ENCODE measurements around the gene MAP3K1.

The MAP3K1 gene

GRCh38 chr5:56893251-56893951 lies 78.1 kb downstream of the MAP3K1 start:
- TF ChIP-seq ZNF274 (IDR thresholded peaks at IDR 0.05; ENCODE audit: low read depth, low read length), result no peak

GRCh38 chr5:56896763-56897162 lies 81.4 kb downstream of the MAP3K1 start:
- no peak for TF ChIP-seq ZNF274 (IDR thresholded peaks at IDR 0.05; ENCODE audit: low read depth, low read length)
- H3K4me3 ChIP-seq (ENCODE audit: low read length), result no peak overlapping the region

More at GRCh38 chr5:56893251-56893951, 78.1 kb downstream of the MAP3K1 start:
- no peak overlapping the region for H3K4me3 ChIP-seq (ENCODE audit: low read length)

GRCh38 chr5:56898213-56898612 lies 82.9 kb downstream of the MAP3K1 start:
- no peak overlapping the region for H3K4me3 ChIP-seq (ENCODE audit: low read length)
- TF ChIP-seq ZNF274 (IDR thresholded peaks at IDR 0.05; ENCODE audit: low read depth, low read length), result no peak

GRCh38 chr5:56900395-56900794 lies 85.0 kb downstream of the MAP3K1 start:
- no peak for TF ChIP-seq ZNF274 (IDR thresholded peaks at IDR 0.05; ENCODE audit: low read depth, low read length)
- H3K4me3 ChIP-seq (ENCODE audit: low read length), result no peak overlapping the region

GRCh38 chr5:56900858-56901578 lies 85.7 kb downstream of the MAP3K1 start:
- TF ChIP-seq ZNF274 (IDR thresholded peaks at IDR 0.05; ENCODE audit: low read depth, low read length), result no peak
- H3K4me3 ChIP-seq (ENCODE audit: low read length), result no peak overlapping the region

- H3K4me3 ChIP-seq (ENCODE audit: low read length), result peak overlapping the region; percentile 67
- TF ChIP-seq ZNF274 (IDR thresholded peaks at IDR 0.05; ENCODE audit: low read depth, low read length), result no peak
Observed at GRCh38 chr5:56908942-56909293, 93.6 kb downstream of the MAP3K1 start.

- H3K4me3 ChIP-seq (ENCODE audit: low read length), result peak within 1 kb of the TSS; percentile 97
- no peak for TF ChIP-seq ZNF274 (IDR thresholded peaks at IDR 0.05; ENCODE audit: low read depth, low read length)
Observed at GRCh38 chr5:56909294-56910209, 94.2 kb downstream of the MAP3K1 start, which contains the start of gene SETD9. Gene SETD9, plus strand, starts transcription at chr5:56909596. Its CDS starts 50 bp downstream, at chr5:56909646.

GRCh38 chr5:56910210-56910965 lies 95.0 kb downstream of the MAP3K1 start:
- no peak for TF ChIP-seq ZNF274 (IDR thresholded peaks at IDR 0.05; ENCODE audit: low read depth, low read length)
- H3K4me3 ChIP-seq (ENCODE audit: low read length), result peak overlapping the region; percentile 97

GRCh38 chr5:56913766-56914165 lies 98.4 kb downstream of the MAP3K1 start:
- H3K4me3 ChIP-seq (ENCODE audit: low read length), result no peak overlapping the region

GRCh38 chr5:56914678-56915077 lies 99.3 kb downstream of the MAP3K1 start:
- no peak overlapping the region for H3K4me3 ChIP-seq (ENCODE audit: low read length)
- no peak for TF ChIP-seq ZNF274 (IDR thresholded peaks at IDR 0.05; ENCODE audit: low read depth, low read length)

More at GRCh38 chr5:56913766-56914165, 98.4 kb downstream of the MAP3K1 start:
- TF ChIP-seq ZNF274 (IDR thresholded peaks at IDR 0.05; ENCODE audit: low read depth, low read length), result no peak

GRCh38 chr5:56917534-56917933 lies 102.2 kb downstream of the MAP3K1 start:
- TF ChIP-seq ZNF274 (IDR thresholded peaks at IDR 0.05; ENCODE audit: low read depth, low read length), result no peak

GRCh38 chr5:56918054-56918453 lies 102.7 kb downstream of the MAP3K1 start:
- no peak overlapping the region for H3K4me3 ChIP-seq (ENCODE audit: low read length)

More at GRCh38 chr5:56917534-56917933, 102.2 kb downstream of the MAP3K1 start:
- no peak overlapping the region for H3K4me3 ChIP-seq (ENCODE audit: low read length)

GRCh38 chr5:56919942-56920662 lies 104.8 kb downstream of the MAP3K1 start:
- no peak for TF ChIP-seq ZNF274 (IDR thresholded peaks at IDR 0.05; ENCODE audit: low read depth, low read length)
- no peak overlapping the region for H3K4me3 ChIP-seq (ENCODE audit: low read length)

More at GRCh38 chr5:56918054-56918453, 102.7 kb downstream of the MAP3K1 start:
- no peak for TF ChIP-seq ZNF274 (IDR thresholded peaks at IDR 0.05; ENCODE audit: low read depth, low read length)

All from GM08714 (cell line).